Mammary epithelial cell (primary cell): ENCODE measurements around the gene PDE9A.

Experiments used
- EZH2 ChIP-seq: IDR thresholded peaks from 2 replicates; pipeline ENCODE4 v1.6.1; 2012; ENCODE audit warnings: low read length, inconsistent platforms, borderline replicate concordance
- TF ChIP-seq, protein P1 (sequence below), 2 donors: IDR thresholded peaks in 1 of 2; conservative IDR thresholded peaks in 1 of 2; 2 replicates each; pipeline ENCODE4 v1.5.1; 2011 to 2012; ENCODE audit warnings: inconsistent platforms in 2 of 2, low read length in 2 of 2, mild to moderate bottlenecking in 2 of 2, control low read depth in 1 of 2, low read depth in 1 of 2; ENCODE audit not compliant: insufficient read depth in 1 of 2; ENCODE audit errors: extremely low read depth in 1 of 2

GRCh38 chr21:42737951-42738590, 84.7 kb downstream of the PDE9A start:
- TF ChIP-seq, protein P1, sequence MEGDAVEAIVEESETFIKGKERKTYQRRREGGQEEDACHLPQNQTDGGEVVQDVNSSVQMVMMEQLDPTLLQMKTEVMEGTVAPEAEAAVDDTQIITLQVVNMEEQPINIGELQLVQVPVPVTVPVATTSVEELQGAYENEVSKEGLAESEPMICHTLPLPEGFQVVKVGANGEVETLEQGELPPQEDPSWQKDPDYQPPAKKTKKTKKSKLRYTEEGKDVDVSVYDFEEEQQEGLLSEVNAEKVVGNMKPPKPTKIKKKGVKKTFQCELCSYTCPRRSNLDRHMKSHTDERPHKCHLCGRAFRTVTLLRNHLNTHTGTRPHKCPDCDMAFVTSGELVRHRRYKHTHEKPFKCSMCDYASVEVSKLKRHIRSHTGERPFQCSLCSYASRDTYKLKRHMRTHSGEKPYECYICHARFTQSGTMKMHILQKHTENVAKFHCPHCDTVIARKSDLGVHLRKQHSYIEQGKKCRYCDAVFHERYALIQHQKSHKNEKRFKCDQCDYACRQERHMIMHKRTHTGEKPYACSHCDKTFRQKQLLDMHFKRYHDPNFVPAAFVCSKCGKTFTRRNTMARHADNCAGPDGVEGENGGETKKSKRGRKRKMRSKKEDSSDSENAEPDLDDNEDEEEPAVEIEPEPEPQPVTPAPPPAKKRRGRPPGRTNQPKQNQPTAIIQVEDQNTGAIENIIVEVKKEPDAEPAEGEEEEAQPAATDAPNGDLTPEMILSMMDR (conservative IDR thresholded peaks at IDR 0.05 in 1 of 2, IDR thresholded peaks at IDR 0.05 in 1 of 2; ENCODE audit: extremely low read depth in 1 of 2, insufficient read depth in 1 of 2, low read depth in 1 of 2, low read length in 2 of 2) = no peak
- no peak for TF ChIP-seq EZH2
